GM21447 (cell line): ENCODE measurements around the gene EVA1A.
A peak's percentile ranks its signal among the peaks of the same experiment; 100 is the strongest.
"Not testable (repeated sequence)": the region's sequence is repeated elsewhere in the genome, so short reads cannot be mapped to it uniquely, and the experiment has no call there.

Experiments
- ATAC-seq: cut with Tn5 transposase; IDR thresholded peaks from one replicate; pipeline ENCODE4 v1.9.1; 2021; ENCODE audit not compliant: unreplicated experiment

The EVA1A gene

DNA sequence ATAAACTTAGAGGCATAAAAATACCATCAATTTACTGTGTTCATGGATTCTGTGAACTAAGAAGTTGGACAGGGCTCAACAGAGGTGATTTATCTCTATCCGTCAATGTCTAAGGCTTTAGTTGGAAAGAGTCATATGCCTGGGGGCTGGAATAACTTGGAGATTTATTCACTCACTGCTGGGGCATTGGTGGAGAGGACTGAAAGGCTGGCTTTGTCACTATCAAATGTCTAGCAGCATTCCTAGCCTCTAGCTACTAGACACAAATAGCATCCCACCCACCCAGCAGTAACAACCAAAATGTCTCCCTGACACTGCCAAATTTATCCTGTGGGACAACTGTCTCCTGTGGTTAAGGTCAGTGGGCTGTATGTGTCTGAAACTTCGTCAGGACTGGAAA, 71.0 kb downstream of the EVA1A start:
- ATAC-seq: no peak

DNA sequence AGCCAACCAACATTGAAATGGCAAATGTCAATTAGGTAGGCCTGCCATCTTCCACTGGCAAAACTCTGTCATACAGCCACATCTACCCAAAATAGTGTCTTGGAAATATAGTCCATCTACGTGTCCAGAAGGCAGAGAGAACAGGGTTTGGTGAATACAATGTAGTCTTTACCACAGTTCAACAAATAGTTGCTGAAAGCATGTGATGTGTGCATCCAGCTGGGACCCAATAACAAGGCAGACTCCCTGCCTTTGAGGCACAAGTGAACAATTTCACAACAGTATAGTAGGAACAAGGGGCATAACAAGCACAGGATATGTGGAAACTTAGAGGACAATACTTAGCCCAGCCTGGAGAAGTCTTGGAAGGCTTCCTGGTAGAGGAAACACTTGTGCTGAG, 72.6 kb downstream of the EVA1A start:
- ATAC-seq: no peak

GRCh38 chr2:75486735-75487134, 74.0 kb downstream of the EVA1A start:
- ATAC-seq: not testable (repeated sequence)

- no peak for ATAC-seq
Measured at GRCh38 chr2:75484840-75485239, 75.9 kb downstream of the EVA1A start.

DNA sequence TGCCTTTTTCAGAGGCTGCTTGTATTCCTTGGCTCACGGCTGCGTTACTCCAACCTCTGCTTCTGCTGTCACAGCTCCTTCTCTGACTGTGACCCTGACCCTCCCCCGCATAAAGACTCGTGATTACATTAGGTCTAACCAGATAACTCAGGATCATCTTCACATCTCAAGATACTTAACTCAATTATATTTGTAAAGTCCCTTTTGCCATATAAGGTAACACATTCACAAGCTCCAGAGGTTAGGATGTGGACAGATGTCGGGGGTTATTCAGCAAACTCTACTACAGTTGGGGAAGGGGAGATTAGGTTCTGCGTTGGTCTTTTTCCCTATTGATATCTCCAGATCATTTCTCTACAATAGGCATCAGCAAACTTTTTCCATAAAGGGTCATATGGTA, 76.9 kb downstream of the EVA1A start:
- ATAC-seq: no peak

GRCh38 chr2:75482398-75482797, 78.3 kb downstream of the EVA1A start:
- no peak for ATAC-seq

DNA sequence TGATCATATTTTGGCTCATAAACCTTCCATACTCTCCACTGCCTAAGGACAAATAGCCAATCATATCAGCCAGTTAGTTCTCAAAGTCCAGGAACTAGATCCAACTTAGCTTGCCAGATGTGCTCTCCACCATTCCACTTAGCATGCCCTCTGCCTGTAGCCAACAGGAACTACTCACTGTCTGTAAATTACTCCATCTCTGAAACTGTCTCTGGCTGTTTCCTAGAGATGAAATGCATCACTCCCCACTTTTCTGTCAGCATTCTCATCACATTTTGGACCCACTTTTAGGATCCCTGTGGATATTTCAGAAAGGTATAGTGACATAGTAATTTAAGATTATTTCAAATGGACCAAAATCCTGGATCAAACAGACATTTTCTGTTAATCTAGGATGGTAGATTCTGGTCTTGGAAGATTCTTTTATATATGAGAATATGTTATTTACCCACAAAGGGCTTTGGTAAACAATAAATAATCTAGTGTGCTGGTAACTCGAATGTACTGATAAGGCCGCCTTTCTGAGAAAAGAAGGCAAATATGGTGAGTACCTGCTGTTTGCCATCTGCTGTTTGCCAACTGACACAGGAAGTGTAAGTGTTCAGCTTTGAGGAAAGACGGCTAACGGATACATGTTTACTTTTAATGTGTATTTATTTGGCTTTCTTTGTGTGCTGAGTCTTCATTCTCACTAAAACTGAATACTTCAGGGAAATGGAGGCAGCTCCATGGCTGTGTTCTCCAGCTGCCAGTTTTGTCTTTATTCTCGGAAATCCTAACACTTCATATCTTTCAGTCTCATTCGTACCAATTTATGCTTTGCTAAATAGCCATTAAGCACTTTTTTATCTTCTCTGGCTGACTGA, 79.5 kb downstream of the EVA1A start:
- no peak for ATAC-seq

- not testable (repeated sequence) for ATAC-seq
Measured at GRCh38 chr2:75477696-75478095, 83.0 kb downstream of the EVA1A start.

DNA sequence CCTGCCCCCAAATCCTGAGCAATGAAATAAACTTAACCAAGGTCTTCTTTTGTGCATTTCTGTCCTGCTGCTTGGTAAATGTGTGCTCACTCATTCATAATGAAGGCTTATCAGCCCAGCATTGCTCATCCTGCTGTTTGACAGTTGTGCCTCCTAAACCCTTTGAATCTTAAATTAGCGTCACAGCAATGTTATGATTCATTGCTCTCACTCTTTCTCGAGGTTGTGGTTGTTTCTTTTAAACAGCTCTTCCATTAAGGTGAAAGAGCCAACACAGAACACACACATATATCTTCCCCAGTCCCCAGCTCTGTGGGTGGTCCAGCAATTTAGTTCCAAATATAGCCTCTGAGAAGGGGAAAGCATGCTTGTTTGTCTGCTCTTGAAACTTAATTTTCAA, 84.0 kb downstream of the EVA1A start:
- ATAC-seq: no peak

DNA sequence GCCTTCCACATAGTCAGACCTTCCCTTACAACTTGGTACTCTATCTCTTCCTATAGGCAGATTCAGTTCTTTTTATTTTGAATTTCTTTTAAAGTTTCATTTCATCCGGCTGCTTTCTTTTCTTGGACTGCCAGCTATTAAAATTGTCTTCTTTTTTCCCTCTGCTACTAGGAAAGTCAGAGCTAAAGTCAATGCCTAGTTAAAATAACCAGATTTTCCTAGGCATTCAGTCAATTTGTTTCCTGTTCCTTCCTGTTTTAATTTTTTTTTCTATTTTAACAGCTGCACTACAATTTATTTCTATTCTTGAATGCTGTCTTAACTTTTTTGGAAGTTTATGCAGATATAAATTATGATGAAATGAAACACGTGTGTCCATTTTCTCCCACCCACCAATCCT, 84.8 kb downstream of the EVA1A start:
- no peak for ATAC-seq

GRCh38 chr2:75475049-75475448, 85.7 kb downstream of the EVA1A start:
- ATAC-seq: no peak

DNA sequence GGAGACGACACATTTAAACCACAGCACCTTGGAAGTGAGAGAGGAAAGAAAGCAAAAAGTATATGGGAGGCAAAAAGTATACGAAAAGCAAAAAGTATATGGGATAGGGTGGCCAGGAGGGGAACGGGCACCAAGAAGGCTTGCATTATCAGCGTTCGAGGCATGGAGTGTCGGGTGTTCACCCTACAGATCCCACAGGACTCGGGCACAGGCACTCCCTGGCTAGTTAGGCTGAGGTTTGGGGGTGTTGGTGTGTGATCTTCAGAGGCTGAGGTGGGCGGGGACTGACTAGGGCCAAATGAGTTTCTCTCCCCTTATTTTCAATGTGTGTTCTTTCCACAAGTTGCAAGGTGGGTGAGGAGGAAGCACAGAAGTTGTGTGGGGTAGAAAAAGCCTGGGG, 86.6 kb downstream of the EVA1A start:
- ATAC-seq: no peak

DNA sequence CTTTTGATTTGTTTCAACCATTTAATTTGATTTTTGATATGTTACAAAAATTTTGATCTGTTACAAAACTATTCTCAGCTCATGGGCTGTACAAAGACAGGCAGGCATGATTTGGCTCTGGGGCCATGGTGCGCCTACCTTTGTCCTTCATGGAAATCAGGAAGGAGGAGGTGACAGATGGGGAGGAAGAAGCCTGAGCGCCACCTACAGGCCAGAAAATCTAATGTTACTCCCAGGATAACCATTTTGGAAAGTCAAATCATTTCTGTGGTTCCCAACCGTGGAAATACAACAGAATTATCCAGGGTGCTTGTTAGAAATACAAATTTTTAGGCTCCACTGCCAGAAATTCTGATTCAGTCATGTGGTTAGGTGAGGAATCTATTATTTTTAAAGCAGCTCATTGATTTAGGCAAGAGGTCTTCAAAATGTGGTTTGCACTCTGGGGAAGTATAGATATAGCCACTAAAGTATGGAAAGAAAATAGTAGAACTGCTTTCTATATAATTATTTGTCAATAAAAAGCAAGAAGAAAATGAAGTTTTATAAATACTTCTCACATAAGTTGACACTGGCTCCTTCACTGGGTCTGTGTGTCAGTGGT, 93.9 kb downstream of the EVA1A start:
- peak; percentile 64 for ATAC-seq

DNA sequence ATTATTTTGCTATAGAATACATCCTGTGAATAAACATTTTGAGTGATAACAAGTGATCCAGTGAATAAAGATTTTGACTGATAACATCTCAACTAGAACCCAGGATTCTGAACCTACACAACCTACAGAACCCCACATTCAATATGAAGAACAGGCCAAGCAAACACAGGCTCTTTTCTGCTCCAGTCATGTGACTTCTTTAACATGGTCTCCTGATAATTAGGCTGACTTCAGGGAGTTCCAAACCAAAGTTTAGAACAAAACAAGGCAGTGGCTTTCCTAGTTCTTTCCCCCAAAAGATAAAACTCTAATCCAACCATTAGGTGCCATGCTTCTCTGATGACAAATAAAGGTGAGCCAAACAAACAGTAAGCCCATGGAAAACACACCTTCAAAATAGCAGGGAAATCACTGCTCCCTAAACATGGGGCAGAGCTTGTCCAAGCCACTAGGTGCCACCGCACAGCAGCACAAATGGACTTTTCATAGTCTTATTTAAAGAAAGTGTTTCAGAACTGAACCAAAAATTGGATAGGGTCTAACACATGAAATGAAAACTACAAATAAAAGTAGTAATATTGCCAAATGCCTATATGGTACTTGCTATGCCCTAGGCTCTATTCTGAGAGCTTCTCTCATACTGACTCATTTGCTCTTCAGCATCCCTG, 95.3 kb downstream of the EVA1A start:
- no peak for ATAC-seq

- ATAC-seq: no peak
Measured at GRCh38 chr2:75464348-75464946, 96.3 kb downstream of the EVA1A start.

- no peak for ATAC-seq
Measured at GRCh38 chr2:75462721-75463120, 98.0 kb downstream of the EVA1A start.

GRCh38 chr2:75462206-75462605, 98.5 kb downstream of the EVA1A start:
- no peak for ATAC-seq

DNA sequence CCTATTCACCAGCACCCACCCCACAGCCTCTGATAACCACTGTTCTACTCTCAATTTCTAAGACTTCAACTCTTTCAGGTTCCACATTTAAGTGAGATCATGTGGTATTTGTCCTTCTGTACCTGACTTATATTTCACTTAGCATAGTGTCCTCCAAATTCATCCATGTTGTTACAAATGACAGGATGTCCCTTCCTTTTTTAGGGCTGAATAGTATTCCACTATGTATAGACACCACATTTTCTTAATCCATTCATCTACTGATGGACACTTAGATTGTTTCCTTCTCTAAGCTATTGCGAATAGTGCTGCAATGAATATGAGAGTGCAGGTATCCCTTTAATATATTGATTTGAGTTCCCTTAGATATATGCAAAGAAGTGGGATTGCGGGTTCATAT, 100.1 kb downstream of the EVA1A start:
- ATAC-seq: no peak

DNA sequence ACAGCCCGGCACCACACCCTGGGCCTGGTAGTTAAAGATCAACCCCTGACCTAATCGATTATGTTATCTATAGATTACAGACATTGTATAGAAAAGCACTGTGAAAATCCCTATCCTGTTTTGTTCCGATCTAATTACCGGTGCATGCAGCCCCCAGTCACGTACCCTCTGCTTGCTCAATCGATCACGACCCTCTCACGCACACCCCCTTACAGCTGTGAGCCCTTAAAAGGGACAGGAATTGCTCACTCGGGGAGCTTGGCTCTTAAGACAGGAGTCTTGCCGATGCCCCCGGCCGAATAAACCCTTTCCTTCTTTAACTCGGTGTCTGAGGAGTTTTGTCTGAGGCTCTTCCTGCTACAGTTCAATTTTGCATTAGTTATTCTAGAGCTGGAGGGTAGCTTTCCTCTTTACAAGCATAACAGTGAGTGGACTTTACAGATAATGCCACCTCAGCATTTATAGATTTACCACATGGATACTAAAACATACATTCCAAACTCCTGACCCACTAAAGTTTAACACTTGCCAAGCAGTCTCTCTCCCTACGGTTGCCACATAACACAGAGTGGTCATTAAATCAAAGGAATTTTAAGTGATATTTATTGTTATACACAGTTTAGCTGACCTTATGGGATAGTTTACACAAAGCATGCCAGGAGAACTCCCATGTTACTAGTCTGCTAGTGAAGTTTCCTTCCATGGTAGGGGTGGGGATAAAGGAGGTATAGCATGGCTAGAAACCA, 101.0 kb downstream of the EVA1A start:
- ATAC-seq: no peak

DNA sequence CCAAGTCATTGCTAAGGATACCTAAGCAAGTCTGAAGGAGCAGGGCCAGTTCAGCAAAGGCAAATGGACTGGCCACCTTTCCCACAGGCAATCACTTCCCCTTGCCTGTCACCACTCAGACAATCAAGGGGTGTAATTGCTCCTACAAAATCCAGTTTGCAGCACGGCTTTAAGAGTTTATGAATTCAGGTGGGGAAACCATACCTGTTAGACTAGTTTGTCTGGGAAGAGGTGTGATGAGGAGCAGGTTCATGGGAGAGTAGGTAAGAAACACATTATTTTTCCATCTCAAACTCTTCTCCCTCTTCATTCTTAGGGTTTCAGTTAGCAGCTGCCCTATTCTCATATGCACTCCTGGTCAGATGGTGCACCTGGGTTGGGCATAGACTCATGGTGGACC, 102.5 kb downstream of the EVA1A start:
- no peak for ATAC-seq

- ATAC-seq: no peak
Measured at GRCh38 chr2:75456825-75457224, 103.9 kb downstream of the EVA1A start.
